Urinary bladder (tissue), 4 donors: ENCODE results near the gene DNAJC27. TPM values are rescaled to one million over a fixed set of nuclear protein-coding genes. Genes with fewer than 3 reads are reported as not detected.

Experiments used
- DNase-seq: peaks from one replicate; pipeline ENCODE4 v3.0.0-alpha.2; 2015; ENCODE audit errors: extremely low spot score
- H3K27ac ChIP-seq: one replicate; pipeline ENCODE4 v1.5.1; 2013; ENCODE audit warnings: low read depth, mild to moderate bottlenecking, moderate library complexity
- H3K36me3 ChIP-seq: one replicate; pipeline ENCODE4 v1.6.1; 2013; ENCODE audit warnings: mild to moderate bottlenecking, moderate library complexity; ENCODE audit not compliant: insufficient read depth
- H3K4me1 ChIP-seq: one replicate; pipeline ENCODE4 v1.6.1; 2013; ENCODE audit warnings: mild to moderate bottlenecking, moderate library complexity; ENCODE audit not compliant: insufficient read depth
- H3K4me3 ChIP-seq: one replicate; pipeline ENCODE4 v1.5.1; 2013; ENCODE audit warnings: low read depth, low read length
- WGBS: extraction: QIAGEN DNeasy Blood & Tissue Kit; methylation state at CpG from one replicate; pipeline ENCODE4 v1.1.7; 2013; 5-methylcytosine and 5-hydroxymethylcytosine counted together
- polyA plus RNA-seq: library from polyadenylated mRNA; stranded (reverse); fragments of 200-250 nt; gene quantifications from one replicate; pipeline ENCODE4 v1.2.3, GENCODE V29; 2013
- total RNA-seq: library from RNA; depleted of rRNA; stranded (reverse); fragments of >200 nt; gene quantifications from one replicate; pipeline ENCODE4 v1.2.3, GENCODE V29; 2014
- donor health status: healthy with polysubstance abuse.
- donor health status: healthy.

The DNAJC27 gene
- total and polyA plus RNA-seq, 2 donors = 6.3 to 13.3 TPM

DNA sequence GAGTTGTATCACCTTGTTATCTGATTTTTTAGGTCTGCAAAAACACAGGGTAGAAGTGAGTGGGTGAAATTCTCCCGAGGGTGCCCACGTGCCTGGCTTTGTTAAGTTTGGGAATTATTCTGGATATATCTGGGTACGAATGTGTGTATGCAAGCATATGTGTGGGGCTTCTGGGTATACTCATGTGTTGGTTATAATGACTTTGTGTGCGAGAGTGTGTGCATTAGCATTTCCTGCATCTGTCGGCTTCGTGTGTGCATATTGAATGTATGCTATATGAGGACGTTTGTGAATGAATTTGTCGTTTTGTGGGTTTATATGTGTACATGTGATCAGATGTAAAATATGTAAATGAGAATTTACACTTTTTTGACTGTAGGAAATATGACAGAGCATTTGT, 13.8 kb upstream of the DNAJC27 start:
- Histone ChIP-seq H3K4me1 (no peaks in the 10 kb centered on the region), H3K36me3 (no peaks in the 10 kb centered on the region), H3K4me3 (no peak overlapping the region), H3K27ac (no peak overlapping the region)
- no peak for DNase-seq
- 69% methylated on average over 8 of the region's 8 CpGs for WGBS

DNA sequence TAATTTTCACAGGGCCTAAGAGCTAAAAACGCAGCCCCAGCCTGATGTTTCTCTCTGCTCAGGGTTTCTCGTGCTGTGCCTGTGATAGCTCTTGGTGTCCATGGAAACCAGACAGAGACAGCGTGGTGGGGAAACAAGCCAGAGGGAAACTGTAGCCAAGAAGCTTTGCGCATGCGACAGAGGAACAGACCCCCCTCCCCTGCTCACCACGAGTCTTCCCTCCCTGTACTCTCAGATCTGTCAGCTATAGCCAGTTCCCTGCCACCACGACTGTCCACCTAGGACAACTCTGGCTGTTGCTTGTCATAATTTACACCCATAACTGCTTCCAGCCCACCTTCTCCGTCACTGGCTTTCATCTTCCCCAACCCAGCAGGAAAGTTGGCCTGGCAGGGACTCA, 13.2 kb upstream of the DNAJC27 start:
- 9% methylated on average over 8 of the region's 8 CpGs for WGBS
- Histone ChIP-seq H3K27ac (no peak overlapping the region), H3K4me3 (no peak overlapping the region), H3K4me1 (no peaks in the 10 kb centered on the region), H3K36me3 (no peaks in the 10 kb centered on the region)
- peak; percentile 79 for DNase-seq

- H3K4me1 ChIP-seq = no peaks in the 10 kb centered on the region
- no peak overlapping the region for H3K4me3 ChIP-seq
- DNase-seq = no peak
- 37% methylated on average over 3 of the region's 3 CpGs for WGBS
- no peak overlapping the region for H3K27ac ChIP-seq
- H3K36me3 ChIP-seq = no peaks in the 10 kb centered on the region
These were observed 9.8 kb upstream of the DNAJC27 start for GRCh38 chr2:24981411-24982136.

DNA sequence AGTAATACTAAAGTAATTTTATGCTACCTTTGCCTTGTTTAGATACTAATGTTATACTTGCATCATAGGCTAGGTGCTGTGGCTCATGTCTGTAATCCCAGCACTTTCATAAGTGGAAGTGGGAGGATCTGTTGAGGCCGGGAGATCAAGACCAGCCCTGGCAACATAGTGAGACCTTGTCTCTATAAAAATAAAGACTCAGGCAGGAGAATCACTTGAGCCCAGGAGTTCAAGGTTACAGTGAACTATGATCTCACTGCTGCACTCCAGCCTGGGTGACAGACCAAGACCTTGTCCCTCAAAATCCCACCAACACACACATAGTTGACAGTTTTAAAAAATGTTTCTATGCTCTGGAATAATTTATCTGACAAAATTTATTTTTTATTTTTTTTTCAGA, 6.9 kb upstream of the DNAJC27 start:
- Histone ChIP-seq H3K4me3 (no peak overlapping the region), H3K4me1 (no peaks in the 10 kb centered on the region), H3K36me3 (no peaks in the 10 kb centered on the region), H3K27ac (no peak overlapping the region)
- no peak for DNase-seq
- WGBS = 75% methylated on average over 1 of the region's 1 CpG

- H3K27ac ChIP-seq = no peak overlapping the region
- no peak overlapping the region for H3K4me3 ChIP-seq
- 74% methylated on average over 2 of the region's 2 CpGs for WGBS
- no peak for DNase-seq
- H3K36me3 ChIP-seq = no peaks in the 10 kb centered on the region
- H3K4me1 ChIP-seq = no peaks in the 10 kb centered on the region
These were observed 5.9 kb upstream of the DNAJC27 start for GRCh38 chr2:24977631-24978030.

- no peak for DNase-seq
- no peak overlapping the region for H3K27ac ChIP-seq
- no peaks in the 10 kb centered on the region for H3K36me3 ChIP-seq
- no peaks in the 10 kb centered on the region for H3K4me1 ChIP-seq
- WGBS = 77% methylated on average over 4 of the region's 4 CpGs
- no peak overlapping the region for H3K4me3 ChIP-seq
These were observed 2.1 kb upstream of the DNAJC27 start for GRCh38 chr2:24973812-24974211.

GRCh38 chr2:24972315-24972961, 683 bp upstream of the DNAJC27 start:
- WGBS = under 1% methylated on average over 19 of the region's 19 CpGs

DNA sequence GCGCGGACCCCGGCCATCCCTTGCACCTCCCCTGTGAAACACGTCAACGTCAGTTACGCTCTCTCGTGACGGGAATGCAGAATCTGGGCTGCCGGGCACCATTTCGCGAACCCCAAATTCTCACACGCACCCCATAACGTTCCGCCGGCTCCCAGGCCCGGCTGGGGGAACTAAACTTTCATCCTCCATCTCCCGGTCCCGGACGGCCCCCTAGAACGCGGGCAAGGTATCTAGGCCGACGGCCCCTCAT, 544 bp downstream of the DNAJC27 start:
- H3K4me1 ChIP-seq = no peaks in the 10 kb centered on the region
- peak overlapping the region; percentile 99 for H3K27ac ChIP-seq
- peak overlapping the region; percentile 75 for H3K4me3 ChIP-seq
- DNase-seq = no peak
- under 1% methylated on average over 23 of the region's 23 CpGs for WGBS
- no peaks in the 10 kb centered on the region for H3K36me3 ChIP-seq

More at GRCh38 chr2:24972315-24972961, 683 bp upstream of the DNAJC27 start:
- no peaks in the 10 kb centered on the region for H3K4me1 ChIP-seq
- H3K27ac ChIP-seq = peak overlapping the region; percentile 99
- no peaks in the 10 kb centered on the region for H3K36me3 ChIP-seq
- peak overlapping the region; percentile 75 for H3K4me3 ChIP-seq
- no peak for DNase-seq

DNA sequence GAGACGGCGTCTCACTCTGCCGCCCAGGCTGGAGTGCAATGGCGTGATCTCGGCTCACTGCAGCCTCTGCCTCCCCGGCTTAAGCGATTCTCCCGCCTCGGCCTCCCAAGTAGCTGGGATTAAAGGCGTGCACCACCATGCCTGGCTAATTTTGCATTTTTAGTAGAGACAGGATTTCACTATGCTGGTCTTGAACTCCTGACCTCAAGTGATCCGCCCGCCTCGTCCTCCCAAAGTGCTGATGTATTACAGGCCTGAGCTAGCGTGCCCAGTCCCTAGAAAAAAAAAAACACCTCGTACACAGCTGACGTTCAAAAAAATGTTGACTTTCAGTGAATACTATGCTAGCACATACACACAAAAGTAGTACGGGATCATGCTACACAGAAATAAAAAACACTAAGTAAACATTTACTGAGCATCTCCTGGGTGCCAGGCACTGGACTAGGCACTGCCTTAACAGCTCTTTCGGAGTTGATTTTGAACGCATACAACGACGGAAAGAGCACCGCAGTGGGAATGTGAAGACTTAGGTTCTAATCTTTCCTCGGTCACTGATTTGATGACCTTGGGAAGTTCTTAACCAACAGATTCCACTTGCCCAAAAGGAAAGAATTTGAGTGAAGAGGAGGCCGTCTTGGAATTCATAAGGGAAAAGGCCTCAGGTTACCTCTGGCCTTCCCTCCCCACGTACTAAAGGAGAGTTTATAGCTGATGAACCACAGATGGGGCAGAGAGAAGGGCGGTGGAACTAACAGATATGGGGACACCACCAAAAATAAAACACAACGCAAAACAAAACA, 1.1 kb downstream of the DNAJC27 start:
- WGBS = 54% methylated on average over 27 of the region's 27 CpGs

GRCh38 chr2:24969784-24970183, 2.0 kb downstream of the DNAJC27 start:
- H3K27ac ChIP-seq = no peak overlapping the region
- WGBS = 68% methylated on average over 1 of the region's 1 CpG
- no peaks in the 10 kb centered on the region for H3K4me1 ChIP-seq
- H3K36me3 ChIP-seq = peaks cover 2% of the 10 kb centered on the region
- no peak for DNase-seq
- no peak overlapping the region for H3K4me3 ChIP-seq

More for the DNA sequence above, 1.1 kb downstream of the DNAJC27 start:
- Histone ChIP-seq H3K27ac (peak overlapping the region; percentile 99), H3K4me1 (no peaks in the 10 kb centered on the region), H3K4me3 (peak overlapping the region; percentile 75), H3K36me3 (no peaks in the 10 kb centered on the region)
- DNase-seq = no peak

- no peak for DNase-seq
- WGBS = 93% methylated on average over 1 of the region's 1 CpG
- H3K27ac ChIP-seq = no peak overlapping the region
- H3K4me1 ChIP-seq = no peaks in the 10 kb centered on the region
- no peak overlapping the region for H3K4me3 ChIP-seq
- H3K36me3 ChIP-seq = peaks cover 4% of the 10 kb centered on the region
These were observed 9.9 kb downstream of the DNAJC27 start for GRCh38 chr2:24961903-24962302.

- Histone ChIP-seq H3K27ac (no peak overlapping the region), H3K4me3 (no peak overlapping the region), H3K4me1 (no peaks in the 10 kb centered on the region), H3K36me3 (peaks cover 5% of the 10 kb centered on the region)
- DNase-seq = no peak
These were observed 12.0 kb downstream of the DNAJC27 start for GRCh38 chr2:24959761-24960160.

- WGBS = 90% methylated on average over 3 of the region's 3 CpGs
- no peak for DNase-seq
- Histone ChIP-seq H3K36me3 (peaks cover 5% of the 10 kb centered on the region), H3K4me1 (no peaks in the 10 kb centered on the region), H3K4me3 (no peak overlapping the region), H3K27ac (no peak overlapping the region)
These were observed 13.3 kb downstream of the DNAJC27 start for GRCh38 chr2:24958411-24958935.

GRCh38 chr2:24957976-24958375, 13.8 kb downstream of the DNAJC27 start:
- no peak overlapping the region for H3K4me3 ChIP-seq
- H3K4me1 ChIP-seq = no peaks in the 10 kb centered on the region
- WGBS = 92% methylated on average over 2 of the region's 2 CpGs
- no peak overlapping the region for H3K27ac ChIP-seq
- H3K36me3 ChIP-seq = peaks cover 3% of the 10 kb centered on the region
- DNase-seq = no peak
